ENCODE results near the gene PRDM11.
A peak's percentile ranks its signal among the peaks of the same experiment; 100 is the strongest.

The PRDM11 gene

DNA sequence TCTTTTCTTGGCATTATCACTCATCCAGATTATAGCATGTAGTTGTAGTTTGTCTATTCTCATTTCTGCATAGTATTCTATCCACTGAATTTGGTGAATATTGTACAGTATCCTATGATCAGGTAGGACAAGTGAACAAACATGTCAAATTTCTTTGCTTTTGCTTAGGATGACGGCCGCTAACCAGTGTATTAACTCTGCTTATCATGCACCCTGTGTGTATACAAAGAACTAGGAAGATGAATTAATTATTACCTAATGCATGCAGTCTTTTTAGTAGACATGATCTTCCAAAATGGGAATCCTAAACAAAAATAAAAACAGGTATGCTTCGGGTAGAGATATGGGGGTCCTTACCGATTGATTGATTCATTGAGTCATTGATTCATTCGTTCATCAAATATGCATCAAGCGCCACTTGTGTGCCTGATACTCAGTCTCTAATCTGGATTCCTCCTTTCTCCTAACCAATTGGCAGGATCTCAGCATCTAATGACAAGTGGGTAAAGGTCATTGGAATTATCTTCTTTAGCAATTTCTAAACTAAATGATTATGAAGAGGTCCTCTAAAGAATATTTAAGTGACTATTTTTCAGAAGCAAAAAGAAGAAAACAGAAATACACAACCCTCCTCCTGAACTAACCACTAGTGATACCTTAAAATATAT lies 27.9 kb downstream of the PRDM11 start:
- no peak for DNase-seq (ENCODE audit: low read depth in 2 of 2)

DNA sequence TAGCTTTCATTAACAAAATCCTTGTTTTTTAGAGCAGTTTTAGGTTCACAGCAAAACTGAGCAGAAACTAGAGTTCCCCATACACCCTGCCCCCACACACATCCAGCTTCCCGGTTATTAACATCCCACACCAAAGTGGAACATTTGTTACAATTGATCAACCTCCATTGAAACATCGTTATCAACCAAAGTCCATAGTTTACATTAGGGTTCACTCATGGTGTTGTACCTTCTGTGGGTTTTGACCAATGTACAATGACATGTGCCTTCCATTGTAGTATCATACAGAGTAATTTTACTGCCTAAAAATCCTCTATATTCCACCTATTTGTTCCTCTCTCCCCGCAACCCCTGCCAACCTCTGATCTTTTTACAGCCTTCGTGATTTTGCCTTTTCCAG lies 28.5 kb downstream of the PRDM11 start:
- DNase-seq (ENCODE audit: low read depth in 2 of 2): no peak

DNA sequence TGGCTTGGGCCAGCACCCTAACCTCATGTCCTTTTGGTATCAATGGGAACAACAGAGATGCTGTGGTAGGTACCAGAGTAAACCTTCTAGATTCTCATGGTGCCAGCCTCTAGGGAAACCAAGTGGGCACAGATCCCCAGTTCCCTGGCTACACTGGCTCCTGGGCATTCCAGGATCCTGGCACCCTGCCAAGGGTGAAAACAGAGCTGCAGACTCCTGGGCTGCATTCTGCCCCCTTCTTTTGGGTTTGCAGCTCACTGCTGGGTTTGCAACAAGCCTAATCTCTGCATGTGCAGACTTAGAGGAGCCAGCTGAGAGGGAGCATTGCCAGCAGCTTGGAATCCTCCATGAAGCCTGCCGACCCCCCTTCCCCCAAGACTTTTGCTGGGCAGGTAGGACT lies 30.6 kb downstream of the PRDM11 start:
- DNase-seq (ENCODE audit: low read depth in 2 of 2): no peak

DNA sequence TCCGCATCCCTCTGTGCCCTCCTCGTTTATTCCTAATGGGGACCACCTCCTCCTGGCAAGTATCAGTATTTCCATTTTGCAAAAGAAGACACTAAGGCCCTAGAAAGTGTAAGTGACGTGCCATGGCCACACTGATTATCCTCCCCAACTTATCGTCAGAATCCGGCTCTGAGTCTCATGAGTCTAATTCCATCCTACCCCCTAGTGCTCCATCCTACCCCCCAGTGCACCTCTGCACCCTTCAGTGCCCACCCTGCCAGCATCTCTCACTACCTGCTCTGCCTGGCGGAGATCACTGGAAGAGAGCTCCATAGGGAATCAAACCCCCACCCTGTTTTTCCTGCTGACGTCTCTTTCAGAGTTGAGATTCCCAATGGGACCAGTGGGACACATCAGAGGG lies 31.8 kb downstream of the PRDM11 start:
- DNase-seq (ENCODE audit: low read depth in 2 of 2): no peak

DNA sequence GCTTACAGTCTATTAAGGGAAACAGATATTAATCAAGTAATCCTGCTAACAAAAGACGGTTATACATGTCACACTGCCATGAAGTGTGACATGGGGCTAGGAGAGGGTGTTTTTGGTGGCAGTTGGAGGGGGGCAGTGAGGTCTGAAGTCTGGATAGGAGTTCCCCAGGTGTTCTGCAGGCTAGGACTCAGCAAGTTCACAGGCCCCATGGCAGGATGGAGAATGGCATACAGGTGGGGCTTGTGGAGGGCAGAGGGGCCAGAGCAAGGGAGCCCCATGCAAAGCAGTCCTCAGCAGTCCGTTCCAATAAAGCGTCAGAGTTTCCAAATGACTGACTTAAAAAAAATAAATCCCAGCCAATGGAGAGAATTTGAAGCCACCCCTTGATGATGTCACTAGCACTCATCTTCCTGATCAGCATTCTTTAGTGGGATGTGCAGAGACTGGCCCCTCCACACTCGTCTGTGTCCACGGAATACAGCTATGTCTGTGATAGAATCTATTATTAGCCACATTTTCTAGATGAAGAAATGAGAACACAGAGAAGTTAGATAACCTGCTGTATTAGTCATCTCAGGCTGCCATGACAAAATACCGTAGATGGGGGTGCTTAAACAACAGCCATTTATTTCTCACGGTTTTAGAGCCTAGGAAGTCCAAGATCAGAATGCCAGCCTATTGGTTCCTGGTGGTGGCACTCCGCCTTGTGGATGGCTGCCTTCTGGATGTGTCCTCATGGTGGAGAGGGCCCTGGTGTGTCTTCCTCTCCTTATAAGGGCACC lies 32.6 kb downstream of the PRDM11 start:
- no peak for DNase-seq (ENCODE audit: low read depth in 2 of 2)

DNA sequence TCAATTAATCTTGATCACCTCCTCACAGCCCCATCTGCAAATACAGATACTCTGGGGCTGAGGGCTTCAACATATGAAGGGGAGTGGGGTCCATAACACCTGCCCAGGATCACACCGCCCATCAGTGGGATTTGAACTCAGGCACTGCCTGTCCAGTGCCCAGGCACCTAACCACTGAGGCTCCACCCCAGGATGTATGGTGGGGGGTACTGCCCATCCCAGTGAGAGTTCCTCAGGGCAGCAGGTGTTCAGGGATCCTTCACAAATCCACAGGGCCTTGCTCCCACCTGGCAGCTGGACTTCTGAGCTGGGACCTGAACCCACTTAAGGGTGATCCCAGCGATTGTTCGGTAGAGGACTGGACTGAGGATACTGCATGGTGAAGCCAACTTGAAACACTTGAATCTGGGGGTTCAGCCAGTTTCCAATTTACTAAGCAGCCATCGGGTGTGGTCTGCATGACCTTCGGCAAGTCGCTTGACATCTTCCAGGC lies 33.3 kb downstream of the PRDM11 start:
- DNase-seq (ENCODE audit: low read depth in 2 of 2): no peak

DNA sequence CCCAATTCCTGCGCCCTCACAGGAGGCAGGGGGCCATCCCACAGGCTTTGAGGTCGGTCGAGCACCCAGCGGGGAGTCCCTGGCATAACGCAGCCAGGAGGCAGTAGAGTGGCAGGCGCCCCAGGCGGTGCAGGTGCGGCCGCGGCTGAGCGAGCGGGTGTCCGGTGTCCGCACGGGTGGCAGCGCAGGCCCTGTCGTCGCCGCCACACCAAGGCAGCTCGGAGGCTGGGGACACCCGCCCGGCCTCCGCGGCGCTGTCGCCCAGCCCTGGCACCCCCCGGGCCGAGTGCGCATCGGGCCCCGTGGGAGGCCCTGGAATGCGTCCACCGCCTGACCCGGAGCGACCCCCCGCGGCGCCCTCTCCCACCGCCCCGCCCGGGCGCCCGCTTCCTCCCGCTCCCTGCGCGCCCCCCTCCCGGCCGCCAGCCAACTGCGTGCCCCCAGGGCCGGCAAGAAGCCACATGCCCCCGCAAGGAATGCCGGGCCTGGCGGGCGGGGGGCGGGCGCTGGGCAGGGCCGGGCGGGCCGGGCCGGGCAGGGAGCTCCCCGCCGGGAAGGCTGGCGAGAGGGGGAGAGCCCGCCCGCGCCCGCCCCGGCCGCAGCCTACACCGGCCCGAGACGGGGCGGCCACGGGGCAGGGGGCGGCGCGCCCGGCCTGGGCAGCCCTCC lies 33.9 kb downstream of the PRDM11 start:
- DNase-seq (ENCODE audit: low read depth in 2 of 2): no peak

DNA sequence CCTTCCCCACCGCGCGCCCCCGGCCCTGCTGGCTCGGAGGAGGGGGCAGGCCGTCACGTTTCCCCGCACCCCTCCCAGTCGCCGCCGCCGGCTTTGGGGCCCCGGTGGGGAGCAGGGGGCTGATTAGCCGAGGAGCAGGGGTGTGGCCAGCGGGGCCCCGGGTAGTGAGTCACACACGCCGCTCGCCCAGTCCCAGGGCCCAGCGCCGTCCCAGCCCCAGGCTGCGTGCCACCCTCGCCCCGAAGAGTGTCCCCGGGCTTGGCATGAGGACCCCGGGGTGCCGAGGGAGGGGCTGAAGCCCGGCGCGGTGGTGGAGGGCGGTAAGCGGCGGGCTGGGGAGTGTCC lies 34.4 kb downstream of the PRDM11 start:
- DNase-seq (ENCODE audit: low read depth in 2 of 2): peak in 1 of 2 donors; percentile 15

DNA sequence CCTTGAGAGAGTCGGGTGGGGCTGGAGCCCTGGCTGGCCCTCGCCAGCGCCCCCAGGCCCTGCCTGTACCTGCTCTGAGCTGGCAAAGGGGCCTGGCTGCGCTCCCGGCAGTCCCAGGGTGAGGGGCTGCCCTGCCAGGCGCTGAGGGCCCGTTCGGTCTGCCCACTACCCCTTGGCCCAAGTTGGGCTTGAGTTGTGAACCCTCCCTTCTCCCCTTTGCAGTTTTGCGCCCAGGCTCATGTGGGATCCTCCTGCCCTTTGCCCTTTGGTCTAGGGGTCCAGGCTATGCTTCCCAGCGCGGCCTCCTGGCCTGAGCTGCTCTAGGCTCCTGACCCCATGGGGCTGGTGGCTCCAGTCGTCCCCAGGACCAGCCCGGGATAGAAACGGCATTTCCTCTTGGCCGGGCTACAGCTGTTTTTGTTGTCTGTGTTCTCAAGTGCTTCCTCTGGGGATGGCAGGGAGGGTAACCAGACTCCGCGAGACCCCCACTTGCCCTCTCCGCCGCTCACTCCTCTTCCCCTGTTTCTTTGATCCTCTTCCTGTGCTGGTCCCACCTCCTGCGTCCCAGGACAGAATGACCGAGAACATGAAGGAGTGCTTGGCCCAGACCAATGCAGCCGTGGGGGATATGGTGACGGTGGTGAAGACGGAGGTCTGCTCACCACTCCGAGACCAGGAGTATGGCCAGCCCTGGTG lies 34.9 kb downstream of the PRDM11 start:
- no peak for DNase-seq (ENCODE audit: low read depth in 2 of 2)

DNA sequence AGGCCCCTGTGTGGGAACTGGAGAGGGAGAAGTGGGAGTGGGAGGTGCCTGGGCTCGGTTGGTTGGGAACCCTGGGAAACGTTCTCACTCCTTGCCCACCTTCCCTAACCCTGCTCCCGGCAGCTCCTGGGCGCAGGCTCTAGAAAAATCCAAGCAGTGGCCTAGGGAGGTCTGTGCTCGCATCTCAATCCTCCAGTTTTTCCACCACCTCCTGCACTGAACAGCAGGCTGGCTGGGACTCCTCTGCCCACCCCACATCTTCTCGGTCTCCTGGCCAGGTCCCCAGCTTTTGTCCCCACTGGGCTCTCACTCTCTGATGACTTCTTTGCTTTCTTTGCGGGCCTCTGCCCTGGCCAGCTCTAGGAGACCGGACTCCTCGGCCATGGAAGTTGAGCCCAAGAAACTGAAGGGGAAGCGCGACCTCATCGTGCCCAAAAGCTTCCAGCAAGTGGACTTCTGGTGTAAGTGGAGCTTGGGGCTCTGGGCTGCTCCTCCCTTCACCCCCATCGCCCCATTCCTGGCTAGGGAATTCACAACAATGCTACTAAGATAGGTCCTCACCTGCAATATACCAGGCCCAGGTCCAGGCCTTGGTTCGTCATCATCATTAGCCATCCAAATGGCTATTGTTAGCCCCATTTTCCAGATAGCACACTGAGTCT lies 35.6 kb downstream of the PRDM11 start:
- DNase-seq (ENCODE audit: low read depth in 2 of 2): no peak

DNA sequence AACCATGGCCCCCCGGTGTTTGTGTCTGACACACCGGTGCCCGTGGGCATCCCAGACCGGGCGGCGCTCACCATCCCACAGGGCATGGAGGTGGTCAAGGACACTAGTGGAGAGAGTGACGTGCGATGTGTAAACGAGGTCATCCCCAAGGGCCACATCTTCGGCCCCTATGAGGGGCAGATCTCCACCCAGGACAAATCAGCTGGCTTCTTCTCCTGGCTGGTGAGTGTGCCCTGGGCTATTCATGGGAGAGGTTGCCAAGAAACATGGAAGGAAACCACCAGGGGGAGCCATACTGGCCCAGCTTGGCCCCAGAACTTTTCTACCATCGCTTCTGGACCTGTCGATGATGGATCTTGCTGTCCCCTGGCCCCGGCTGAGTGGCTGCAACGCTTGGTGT lies 36.5 kb downstream of the PRDM11 start:
- no peak for DNase-seq (ENCODE audit: low read depth in 2 of 2)

DNA sequence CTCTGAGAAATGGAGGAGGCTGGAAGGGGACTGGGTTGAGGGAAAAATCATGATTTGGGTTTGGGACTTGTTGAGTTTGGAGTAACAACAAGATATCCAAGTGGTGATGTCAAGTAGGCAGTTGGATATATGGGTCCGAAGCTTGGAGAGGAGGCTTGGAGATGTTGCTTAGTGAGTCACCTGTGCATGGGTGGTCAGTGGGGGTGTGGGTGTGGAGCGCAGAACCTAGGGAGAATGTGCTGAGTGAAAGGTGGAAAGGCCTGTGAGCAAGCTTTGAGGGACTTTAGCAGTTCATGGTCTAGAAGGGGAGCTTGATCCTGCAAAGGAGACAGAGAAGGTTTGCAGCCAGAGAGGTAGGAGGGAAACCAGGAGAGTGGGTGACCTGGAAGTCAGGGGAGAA lies 38.2 kb downstream of the PRDM11 start:
- no peak for DNase-seq (ENCODE audit: low read depth in 2 of 2)

DNA sequence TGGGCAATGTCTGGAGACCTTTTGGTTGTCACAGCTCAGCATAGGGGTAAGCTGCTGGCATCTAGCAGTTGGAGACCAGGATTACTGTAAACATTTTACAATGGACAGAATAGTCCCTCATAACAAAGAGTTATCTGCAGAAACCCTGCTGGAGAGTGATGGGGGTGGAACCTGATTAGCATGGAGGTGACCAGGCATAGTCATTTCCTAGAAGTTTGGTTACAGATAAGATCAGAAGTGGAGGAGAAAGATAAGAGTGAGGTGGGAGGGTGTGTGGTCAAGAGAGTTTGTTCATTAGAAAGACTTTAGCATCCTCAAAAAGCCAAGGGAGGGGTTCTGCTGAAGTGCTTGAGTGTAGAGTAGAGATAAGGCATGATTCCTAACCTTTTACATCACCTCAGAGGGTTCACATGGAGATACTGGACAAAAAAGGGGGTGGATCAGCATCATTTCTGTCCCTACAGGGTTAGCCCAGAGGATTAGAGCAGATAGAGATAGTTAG lies 38.8 kb downstream of the PRDM11 start:
- DNase-seq (ENCODE audit: low read depth in 2 of 2): no peak

DNA sequence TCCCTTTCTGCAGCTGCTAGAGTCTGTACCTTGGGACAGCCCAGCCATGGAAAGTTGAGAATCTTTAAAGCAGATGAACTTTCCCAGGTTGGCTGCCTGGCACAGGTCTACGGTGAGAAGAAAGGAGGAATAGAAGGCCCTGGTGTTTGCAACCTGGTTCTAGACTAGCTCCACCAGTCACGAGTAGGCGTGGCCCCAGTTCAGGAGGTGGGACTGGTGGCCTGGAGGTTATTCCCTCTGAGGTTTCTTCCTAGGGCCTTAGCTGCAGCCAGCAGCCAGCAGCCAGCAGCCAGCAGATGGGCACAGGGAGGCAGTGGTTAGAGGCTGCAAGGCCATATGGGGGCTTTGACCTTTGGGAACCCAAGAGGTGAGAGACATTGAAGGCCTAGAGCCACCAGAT lies 40.9 kb downstream of the PRDM11 start:
- DNase-seq (ENCODE audit: low read depth in 2 of 2): no peak

DNA sequence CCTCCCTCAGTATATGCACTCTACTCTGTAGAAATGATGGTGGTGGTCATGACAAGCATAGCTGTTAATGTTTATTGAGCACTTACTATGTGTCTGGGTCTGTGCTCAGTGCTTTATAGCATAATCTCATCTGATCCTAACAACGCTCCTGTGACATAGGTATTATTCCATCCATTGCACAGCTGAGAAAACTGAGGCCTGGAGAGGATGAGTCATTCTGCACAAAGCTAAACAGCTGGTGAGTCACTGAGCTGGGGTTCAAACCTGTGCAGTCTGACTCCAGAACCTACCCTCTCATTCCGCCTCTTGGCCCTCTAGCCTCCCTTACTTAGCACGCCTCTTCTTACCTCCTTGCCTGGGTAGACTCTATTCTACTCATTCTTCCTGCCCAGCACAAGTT lies 41.7 kb downstream of the PRDM11 start:
- DNase-seq (ENCODE audit: low read depth in 2 of 2): no peak

DNA sequence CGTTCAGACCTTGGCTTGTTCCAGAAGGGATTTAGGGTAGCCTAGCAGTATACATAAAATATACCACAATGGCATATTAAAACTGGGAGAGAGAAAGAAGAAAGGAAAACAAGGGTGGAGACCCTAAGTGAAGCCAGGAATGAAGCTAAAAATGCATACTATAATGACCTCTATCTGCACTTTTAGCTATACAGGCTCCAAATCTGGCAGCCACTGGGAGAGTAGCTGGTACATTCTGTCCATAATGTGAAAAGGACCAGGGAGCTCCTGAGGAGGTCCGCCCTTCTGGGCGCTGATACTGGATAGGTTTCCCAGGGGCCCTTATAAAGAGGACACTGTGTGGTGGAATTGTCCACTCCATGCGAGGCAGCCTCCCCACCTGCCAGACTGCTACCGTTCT lies 42.8 kb downstream of the PRDM11 start:
- no peak for DNase-seq (ENCODE audit: low read depth in 2 of 2)

DNA sequence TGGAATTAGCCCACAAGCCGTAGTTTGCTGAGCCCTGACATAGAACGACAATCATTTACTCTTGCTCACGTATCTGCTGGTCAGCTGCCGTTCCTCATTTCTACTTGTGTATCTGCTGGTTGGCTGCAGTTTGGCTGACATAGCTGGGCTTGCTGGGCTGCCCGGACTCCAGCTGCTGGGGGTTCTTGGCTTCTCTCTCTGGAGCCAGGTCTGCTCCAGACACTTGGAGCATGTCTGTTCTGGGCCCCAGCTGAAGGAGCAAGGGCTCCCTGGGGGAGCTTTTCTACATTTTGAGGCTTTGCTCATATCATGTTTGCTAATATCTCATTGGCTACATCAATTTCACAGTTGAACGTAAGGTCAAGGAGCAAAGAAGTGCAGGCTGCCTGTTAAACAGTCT lies 47.3 kb downstream of the PRDM11 start:
- DNase-seq (ENCODE audit: low read depth in 2 of 2): no peak

DNA sequence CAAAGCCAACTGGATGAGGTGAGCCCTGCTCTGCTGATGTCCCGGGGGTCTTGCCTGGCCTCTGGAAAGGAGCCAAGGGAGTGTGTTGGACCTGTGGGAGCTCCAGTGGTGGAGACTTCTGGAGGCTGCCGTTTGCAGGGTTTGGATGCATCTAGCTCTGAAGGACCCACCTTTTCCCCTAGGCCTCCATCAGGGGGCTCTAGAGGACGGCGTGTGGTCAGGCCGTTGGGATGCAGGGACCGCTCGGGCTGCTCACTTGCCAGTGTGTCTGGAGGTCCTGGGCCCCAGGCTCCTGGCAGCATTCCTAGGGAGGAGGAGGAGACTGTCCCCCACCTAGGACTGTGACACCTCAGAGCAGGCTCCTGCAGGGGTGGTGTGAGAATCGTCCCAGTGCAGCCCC lies 58.3 kb downstream of the PRDM11 start:
- DNase-seq (ENCODE audit: low read depth in 2 of 2): no peak

DNA sequence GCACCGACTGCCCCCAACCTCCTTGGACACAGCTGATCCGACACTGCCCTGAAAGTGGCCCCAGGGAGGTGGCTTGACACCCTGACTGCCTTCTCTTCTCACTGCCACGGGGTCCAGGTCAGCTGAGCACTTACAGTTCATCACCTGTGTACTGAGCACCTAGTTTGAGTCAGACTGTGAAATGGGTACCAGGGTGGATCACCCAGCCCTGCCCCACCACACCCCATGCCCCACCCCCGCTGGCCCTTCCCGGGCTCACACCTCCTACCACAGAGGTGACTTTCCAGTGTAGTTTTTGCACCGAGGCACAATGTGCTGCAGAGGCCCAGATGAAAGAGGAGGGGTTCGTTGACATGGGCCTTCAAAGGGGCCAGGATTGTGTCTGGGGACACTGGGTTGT lies 59.5 kb downstream of the PRDM11 start:
- DNase-seq (ENCODE audit: low read depth in 2 of 2): no peak

DNA sequence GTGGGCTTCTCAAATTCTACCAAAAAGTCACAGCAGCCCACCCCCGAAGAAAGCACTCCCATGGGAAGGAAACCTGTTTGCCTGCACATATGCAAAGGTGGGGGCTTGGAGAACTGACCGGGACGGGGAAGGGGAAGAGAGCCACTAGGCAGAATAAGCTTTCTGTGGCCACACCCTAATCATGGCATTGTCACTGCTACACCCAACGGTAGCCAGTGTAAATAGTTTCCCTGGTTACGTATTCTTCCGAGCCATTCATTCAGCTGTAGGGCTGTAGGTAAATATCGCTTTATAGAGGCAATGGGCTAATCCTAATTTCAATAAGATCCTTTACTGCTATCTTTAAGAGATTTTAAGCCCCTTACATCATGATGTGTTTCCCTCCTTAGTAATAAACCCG lies 61.7 kb downstream of the PRDM11 start:
- DNase-seq (ENCODE audit: low read depth in 2 of 2): no peak

DNA sequence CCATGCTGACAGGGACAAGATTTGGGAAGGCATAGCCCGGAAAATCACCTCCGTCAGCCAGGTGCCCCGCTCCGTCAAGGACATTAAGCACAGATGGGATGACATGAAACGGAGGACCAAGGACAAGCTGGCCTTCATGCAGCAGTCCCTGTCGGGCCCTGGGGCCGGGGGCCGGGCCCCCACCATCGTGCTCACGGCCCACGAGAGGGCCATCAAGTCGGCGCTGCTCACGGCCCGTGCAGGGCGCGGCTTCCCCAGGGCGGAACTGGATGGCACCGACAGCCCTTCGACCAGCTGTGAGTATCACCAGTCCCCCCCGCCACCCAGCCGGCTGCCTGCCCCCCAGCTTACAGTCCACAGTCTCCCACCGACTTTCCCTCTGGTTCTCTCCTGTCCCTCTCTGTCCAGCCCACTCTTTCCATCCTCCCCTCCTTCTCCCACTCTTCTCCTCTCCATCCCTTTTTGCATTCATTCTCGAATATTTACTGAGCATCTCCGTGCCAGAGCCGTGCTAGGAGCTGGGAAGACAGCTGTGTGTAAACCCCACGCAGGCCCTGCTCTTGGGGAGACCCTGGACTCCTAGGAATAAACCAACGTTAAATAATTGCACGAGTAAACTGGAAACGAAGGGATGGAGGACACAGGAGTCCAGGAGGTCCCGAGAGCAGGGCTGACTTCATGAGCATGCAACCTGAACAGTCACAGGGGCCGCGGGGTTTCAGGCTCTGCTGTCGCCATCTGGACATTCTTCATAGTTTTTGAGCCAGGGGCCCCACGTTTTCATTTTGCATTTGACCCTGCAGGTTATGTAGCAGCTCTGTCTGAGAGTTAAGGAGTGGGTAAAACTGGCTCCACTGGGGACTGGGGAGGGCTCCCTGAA lies 62.8 kb downstream of the PRDM11 start:
- no peak for DNase-seq (ENCODE audit: low read depth in 2 of 2)
